ENCODE data around the gene GPLD1.
"Not testable (repeated sequence)": the region's sequence is repeated elsewhere in the genome, so short reads cannot be mapped to it uniquely, and the experiment has no call there.

GPLD1 gene

DNA sequence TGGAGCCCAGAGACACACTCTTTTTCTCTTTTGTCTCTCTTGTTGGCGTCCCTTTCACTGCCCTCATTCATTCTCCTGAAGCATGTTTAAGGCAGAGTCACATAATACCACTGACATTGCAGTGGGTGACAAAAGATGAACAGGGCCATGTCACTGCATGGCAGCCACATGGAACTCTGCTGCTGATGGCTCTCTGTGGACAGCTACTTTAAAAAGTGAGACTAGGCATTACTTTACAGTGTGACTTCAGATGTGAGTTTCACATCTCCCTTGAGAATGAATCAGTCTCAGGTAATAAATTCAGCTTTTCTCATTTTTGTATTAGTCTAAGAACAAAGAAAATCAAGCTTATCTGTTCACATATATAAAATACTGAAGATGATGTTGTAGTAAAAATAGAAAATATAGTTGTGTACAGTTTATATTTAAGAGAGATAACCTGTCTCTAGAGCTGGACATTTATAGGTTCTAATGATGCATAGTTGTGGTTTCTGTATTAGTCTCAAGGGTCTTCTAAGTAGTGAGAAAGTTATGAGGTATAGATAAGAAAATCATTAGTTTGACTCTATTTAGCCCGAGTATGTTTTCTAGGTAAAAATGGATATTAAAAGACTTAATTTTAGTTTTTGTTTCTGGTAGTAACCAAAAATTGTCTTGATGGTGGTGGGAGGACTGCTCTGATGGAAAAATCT is 80.5 kb downstream of the GPLD1 start:
- no peak for DNase-seq

DNA sequence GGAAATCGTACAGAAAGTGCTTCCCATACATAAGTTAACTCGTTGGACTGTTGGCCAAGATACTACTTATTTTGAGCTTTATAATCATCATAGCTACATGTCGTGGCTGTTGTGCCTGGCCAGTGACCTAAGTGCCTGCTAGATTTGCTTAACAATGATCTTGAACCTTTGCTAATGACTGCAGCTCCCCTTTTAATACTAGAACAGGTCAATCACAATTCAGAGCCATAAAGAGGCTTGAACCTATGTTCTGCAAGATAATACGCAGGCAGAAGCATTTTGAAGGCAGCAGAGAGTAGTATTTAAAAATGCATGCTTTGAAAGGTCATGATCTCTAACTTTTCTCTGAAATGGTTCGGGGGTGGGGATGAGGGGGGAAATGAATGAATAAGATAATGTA is 84.1 kb downstream of the GPLD1 start:
- no peak for DNase-seq

DNA sequence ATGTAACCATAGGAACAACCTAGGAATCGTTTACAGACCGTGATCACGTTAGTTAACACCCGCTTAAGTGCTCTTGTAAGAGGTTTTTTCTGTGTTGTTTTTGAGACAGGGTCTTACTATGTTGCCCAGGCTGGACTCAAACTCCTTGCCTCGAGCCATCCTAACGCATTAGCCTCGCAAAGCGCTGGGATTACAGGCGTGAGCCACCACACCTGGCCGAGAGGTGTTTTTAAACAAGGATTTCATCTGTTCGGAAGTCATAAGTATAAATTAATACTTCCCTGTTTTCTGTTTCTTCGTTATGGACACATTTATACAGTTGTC is 85.9 kb downstream of the GPLD1 start:
- DNase-seq, result no peak

DNA sequence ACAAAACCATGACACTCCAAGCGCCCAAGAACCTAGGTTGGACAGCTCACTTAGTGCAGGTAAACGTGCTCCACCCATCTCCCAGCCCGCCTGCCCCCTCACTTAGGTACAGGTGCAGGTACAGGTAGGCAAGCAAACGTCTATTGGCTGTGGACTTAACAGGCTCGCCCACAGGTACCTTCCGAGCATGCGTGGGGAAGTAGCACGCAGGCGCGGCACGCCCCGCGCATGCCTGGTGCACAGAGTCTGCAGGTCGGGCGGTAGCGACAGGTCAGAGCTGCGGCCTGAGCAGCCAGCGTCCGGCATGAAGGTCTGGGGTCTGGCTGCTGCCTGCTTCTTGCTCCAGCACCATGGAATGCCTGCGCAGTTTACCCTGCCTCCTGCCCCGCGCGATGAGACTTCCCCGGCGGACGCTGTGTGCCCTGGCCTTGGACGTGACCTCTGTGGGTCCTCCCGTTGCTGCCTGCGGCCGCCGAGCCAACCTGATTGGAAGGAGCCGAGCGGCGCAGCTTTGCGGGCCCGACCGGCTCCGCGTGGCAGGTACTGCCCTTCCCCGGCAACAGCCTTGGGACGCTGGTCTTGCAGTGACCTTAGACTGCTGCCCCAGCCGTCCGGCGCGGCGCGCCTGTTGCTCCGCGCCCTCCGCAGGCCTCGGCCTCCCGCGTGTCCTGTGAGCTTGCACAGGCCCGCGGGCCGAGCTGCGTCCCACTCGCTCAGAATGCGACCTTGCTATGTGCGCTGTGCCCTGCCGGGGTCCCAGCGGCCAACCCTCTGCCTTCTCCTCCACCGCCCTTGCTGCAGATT is 86.5 kb downstream of the GPLD1 start, which contains the start of gene MRS2:
TSS of gene MRS2 (plus strand) at position 240 of the 804 bp plus-strand sequence. CDS start at position 351, 111 bp downstream.
- peak; percentile 67 for DNase-seq

DNA sequence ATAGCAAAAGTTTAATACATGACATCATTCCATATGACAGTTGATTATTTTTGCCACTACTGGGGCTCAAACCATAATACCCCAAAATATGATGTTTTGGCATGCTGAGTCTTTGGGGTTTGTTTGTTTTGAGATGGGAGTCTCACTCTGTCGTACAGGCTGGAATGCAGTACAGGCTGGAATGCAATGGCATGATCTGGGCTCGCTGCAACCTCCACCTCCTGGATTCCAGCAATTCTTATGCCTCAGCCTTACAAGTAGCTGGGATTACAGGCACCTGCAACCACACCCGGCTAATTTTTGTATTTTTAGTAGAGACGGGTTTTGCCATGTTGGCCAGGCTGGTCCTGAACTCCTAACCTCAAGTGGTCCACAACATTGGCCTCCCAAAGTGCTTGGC is 87.9 kb downstream of the GPLD1 start:
- no peak for DNase-seq

DNA sequence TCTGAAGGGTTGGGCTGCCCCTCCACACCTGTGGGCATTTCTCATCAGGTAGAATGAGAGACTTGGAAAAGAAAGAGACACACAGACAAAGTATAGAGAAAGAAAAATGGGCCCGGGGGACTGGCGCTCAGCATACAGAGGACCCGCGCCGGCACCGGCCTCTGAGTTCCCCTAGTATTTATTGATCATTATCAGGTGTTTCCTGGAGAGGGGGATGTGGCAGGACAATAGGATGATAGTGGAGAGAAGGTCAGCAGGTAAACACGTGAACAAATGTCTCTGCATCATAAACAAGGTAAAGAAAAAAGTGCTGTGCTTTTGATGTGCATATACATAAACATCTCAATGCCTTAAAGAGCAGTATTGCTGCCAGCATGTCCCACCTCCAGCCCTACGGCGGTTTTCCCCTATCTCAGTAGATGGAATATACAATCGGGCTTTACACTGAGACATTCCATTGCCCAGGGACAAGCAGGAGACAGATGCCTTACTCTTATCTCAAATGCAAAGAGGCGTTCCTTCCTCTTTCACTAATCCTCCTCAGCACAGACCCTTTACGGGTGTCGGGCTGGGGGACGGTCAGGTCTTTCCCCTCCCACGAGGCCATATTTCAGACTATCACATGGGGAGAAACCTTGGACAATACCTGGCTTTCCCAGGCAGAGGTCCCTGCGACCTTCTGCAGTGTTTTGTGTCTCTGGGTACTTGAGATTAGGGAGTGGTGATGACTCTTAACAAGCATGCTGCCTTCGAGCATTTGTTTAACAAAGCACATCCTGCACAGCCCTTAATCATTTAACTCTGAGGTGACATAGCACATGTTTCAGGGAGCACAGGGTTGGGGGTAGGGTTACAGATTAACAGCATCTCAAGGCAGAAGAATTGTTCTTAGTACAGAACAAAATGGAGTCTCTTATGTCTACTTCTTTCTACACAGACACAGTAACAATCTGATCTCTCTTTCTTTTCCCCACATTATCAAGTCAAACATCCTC is 89.0 kb downstream of the GPLD1 start:
- DNase-seq, result not testable (repeated sequence)

DNA sequence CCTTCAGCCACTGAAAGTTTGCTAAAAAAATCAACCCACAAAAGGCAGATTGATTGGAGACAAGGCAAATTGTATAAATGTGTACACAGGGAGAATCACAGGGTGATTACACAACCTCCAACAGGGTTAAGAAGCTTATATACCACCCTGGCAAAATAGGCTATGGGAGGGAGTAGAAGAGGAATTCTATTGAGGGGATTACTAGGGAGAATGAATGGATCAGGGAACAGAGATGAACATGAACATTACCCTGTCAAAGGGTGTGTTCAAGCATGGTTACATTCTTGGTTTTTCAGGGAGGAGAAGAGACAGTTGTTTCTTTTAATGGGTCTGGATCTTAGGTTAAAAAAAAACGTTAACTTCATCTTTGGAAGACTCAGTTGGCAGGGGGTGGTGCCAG is 91.7 kb downstream of the GPLD1 start:
- no peak for DNase-seq

DNA sequence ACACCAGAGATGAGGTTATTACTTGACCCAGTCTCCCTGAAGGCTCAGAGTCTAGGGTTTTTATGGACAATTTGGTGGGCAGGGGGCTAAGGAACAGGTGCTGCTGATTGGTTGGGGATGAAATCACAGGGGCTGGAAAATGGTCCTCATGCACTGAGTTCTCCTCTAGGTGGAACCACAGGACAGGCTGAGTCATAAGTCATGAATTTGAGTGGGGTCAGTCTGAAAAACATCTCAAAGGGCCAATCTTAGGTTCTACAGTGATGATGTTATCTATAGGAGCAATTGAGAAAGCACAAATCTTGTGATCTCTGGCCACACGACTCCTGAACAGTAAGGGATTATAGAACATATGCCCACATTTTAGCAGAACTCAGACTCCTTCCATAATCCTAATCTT is 92.6 kb downstream of the GPLD1 start:
- DNase-seq, result no peak

DNA sequence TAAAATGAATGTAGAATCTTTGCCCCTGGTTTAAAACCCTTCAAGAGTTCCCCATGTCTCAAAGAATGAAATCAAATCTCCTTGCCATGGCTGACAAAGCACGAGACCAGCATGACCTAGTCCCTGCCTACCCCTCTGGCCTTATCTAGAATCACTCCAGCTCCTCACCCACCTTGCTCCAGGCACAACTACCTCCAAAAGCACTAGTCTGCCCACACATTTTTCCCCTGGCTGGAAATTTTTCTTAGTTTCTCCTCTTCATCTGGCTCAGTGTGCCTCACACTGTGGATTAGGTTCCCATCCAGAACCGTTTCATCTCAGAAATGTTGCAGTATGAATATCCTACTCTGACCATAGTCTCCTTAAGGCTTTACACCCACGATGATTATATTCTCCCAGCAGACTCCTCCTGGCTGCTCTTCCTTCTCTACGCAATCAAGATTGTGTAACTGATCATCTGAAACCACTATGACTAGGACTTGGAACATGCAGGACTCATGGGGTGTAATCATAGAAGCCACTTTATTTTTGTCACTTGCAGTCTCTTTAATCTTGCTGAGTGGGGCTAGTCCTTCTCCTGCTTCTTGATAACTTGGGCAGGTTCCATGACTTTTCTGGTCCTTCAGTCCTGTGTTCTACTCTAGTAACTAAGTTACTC is 94.5 kb downstream of the GPLD1 start:
- peak; percentile 46 for DNase-seq

DNA sequence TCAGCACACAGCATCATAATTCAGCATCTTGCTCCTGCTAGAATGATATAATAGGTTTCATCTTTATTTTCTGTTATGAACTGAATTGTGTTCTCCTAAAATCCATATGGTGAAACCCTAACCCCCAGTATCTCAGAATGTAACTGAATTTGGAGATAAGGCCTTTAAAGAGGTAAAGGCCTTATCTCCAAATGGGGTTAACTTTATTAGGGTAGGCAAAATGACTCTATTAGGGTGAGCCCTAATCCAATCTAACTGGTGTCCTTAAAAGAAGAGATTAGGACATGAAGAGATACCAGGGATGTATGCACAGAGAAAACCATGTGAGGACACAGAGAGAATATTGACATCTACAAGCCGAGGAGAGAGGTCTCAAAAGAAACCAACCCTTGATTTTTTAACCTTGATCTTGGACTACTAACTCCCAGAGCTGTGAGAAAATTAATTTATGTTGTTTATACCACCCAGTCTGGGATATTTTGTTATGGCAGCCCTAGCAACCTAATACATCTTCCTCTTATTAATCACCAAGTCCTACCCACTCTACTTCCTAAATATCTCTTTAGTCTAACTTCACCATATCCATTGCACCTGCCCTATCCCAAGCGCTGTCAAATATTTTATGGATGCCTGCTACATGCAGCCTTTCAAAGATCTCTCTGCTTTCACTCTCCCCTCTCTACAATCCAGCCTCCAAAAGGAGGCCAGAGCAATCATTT is 95.2 kb downstream of the GPLD1 start:
- no peak for DNase-seq

DNA sequence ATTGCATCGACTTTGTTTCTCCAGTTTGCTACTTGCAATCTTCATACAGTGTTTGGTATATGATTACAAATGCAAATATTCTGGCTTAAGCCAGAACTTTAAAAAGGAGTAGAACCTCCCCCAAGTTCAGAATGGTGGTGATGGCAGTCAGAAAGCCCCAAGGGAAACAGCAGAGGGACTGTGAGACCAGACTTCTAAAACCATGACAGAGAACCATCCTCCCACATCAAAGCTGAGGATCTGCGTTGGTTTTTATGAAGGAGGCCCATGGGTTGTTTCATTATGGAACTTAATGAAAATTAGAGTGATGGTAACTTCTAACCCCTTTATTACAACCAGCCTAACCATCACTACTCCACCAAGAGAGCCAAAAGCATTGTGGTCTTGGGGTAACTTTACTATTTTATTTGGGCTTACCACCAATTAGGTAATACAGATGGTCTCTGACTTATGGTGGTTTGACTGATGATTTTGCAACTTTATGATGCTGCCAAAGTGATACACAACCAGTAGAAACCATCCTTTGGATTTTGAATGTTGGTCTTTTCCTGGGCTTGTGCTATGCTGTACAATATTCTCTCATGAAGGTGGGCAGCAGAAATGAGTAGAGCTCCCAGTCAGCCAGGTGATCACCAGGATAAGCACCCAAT is 97.5 kb downstream of the GPLD1 start:
- no peak for DNase-seq

DNA sequence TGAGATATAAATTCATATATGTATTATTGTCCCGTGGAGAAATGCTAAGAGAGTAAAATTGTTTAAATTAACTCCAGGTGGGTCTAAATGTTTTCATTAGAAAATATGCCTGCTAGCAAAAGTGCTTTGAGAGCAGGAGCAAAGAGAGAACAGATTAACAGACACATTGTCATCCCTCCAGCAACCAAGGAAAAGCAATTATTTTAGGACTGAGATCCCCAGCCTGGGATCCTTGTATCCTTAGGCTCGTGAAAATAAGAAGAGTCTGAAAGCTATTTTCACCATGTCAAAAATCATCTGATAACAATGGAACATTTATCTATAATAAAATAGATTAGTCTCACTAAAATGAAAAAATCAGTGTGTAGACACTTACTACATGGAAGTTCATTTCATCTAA is 98.2 kb downstream of the GPLD1 start:
- no peak for DNase-seq

DNA sequence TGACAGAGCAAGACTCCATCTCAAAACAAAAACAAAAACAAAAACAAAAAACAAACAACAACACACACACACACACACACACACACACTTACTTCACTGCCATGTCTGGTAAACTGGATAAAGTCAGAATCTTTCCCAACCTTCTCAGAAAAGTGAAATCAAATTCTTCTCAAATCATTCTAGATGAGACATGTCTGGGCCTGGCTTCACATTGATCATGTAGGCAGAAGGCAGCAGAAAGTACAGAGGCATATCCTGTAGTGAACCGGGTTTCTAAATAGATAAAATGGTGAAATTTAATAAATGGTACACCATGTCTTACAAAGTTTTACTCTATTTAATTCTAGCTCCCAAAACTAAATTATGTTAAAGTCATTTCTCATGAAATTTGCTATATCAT is 101.6 kb downstream of the GPLD1 start:
- DNase-seq, result no peak

DNA sequence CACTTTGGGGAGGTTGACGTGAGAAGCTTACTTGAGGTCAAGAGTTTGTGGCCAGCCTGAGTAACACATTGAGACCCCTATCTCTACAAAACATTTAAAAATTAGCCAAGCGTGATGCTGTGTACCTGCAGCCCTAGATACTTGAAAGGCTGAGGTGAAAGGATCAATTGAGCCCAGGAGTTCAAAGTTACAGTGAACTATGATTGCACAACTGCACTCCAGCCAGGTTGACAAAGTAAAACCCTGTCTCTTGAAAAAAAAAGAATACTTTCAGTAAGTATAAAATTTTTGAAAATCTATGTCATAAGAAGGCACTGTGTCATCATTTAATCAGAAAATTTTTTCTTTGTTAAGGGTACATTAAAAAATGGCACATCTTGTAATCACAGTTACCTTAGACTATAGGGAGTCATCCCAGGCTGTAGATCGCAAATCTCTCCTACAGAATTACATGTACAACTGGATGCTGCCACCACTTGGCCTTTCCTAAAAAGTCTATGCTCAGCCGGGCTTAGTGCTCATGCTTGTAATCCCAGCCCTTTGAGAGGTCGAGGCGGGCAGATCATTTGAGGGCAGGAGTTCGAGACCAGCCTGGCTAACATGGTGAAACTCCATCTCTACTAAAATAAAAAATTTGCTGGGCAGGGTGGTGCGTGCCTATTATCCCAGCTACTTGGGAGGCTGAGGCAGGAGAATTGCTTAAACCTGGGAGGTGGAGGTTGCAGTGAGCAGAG is 103.7 kb downstream of the GPLD1 start:
- no peak for DNase-seq

DNA sequence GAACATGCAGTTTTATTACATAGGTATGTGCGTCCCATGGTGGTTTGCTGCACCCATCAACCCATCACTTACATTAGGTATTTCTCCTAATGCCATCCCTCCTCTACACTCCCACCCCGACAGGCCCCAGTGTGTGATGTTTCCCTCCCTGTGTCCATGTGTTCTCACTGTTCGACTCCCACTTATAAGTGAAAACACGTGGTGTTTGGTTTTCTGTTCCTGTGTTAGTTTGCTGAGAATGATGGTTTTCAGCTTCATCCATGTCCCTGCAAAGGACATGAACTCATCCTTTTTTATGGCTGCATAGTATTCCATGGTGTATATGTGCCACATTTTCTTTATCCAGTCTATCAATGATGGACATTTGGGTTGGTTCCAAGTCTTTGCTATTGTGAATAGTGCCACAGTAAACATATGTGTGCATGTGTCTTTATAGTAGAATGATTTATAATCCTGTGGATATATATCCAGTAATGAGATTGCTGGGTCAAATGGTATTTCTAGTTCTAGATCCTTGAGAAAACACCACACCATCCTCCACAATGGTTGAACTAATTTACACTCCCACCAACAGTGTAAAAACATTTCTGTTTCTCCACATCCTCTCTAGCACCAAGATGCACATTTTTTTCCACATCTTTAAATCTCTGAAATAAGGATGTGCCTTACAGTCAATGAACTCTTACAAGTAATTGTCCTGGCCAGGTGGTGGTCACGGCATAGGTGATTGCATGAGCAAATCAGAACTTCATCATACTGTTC is 104.8 kb downstream of the GPLD1 start:
- not testable (repeated sequence) for DNase-seq

DNA sequence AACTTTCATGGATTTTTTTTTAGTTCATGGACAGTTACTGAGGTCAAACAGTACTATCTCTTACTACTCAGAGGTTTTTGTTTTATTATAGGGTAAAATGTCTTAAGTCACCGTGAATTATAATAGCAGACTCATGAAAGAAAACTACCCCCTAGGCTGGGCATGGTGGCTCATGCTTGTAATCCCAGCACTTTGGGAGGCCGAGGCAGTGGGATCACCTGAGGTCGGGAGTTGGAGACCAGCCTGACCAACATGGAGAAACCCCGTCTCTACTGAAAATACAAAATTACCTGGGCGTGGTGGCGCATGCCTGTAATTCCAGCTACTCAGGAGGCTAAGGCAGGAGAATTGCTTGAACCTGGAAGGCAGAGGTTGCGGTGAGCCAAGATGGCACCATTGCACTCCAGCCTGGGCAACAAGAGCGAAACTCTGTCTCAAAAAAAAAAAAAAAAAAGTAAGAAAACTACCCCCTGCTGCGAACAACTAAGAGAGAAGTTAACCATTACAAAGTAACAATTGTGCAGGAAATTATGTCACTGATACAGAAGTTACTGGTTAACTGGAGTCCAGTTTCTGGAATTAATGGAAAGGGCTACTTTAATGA is 106.4 kb downstream of the GPLD1 start:
- peak; percentile 69 for DNase-seq

DNA sequence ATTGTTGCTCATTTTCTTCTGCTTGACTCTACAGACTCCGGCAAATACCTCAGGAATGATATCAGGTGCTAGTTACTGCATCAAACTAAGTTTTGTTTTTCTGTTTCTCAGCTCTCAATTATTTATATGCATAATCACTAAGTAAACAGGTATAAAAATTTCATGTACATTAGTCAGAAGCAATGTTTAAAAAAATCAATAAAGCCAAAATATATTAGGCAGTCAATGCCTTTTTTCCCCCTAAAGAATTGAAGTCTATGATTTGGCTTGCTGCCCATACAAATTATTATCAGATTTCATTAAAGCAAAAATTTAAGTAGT is 107.2 kb downstream of the GPLD1 start:
- DNase-seq, result peak; percentile 77

DNA sequence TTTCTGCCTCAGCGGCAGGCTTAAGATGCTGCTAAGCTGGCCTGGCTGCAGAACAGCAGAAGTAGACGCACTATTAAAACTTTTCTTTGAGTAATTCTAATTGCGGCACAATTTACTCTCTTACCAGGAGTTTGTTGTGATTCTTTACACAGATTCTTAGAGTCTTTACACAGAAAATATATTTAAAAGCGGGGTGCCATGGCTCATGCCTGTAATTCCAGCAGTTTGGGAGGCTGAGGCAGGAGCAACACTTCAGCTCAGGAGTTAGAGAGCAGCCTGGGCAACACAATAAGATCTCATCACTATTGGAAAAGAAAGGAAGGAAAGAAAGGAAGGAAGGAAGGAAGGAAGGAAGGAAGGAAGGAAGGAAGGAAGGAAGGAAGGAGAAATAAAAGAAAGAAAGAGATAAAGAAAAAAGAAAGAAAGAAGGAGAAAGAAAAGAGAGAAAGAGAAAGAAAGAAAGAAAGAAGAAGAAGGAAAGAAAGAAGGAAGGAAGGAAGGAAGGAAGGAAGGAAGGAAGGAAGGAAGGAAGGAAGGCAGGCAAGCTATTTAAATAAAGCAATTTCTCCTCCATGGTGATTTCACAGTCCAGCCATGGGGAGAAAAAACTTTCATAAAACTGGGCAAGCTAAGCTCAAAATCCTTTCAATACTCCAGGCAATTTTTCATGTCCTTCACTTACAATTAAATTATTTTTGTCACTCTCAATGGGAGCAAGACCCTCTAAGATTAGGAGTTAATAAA is 107.7 kb downstream of the GPLD1 start:
- no peak for DNase-seq
